22Rv1 (cell line): ENCODE results near the gene LINC01488.

Experiments used
- CTCF ChIP-seq: fragments of 450-650 bp; IDR thresholded peaks from 2 replicates; pipeline ENCODE4 v1.5.1; 2017; ENCODE audit warnings: mild to moderate bottlenecking
- ZFX ChIP-seq: fragments of 450-650 bp; IDR thresholded peaks from 2 replicates; pipeline ENCODE4 v1.6.1; 2017; ENCODE audit warnings: antibody characterized with exemption, borderline replicate concordance

GRCh38 chr11:69510471-69511357 lies 29.3 kb downstream of the LINC01488 start:
- TF ChIP-seq CTCF (no peak), ZFX (no peak)
